Skin epidermis (tissue), 12 donors: ENCODE data around the gene B3GAT1.
"Not testable (repeated sequence)": the region's sequence is repeated elsewhere in the genome, so short reads cannot be mapped to it uniquely, and the experiment has no call there.

Source experiments
- H3K27ac ChIP-seq, 21 experiments: fragments of 200-600 bp; sonication (generic) in 11 of 21; one replicate each; pipeline ENCODE4 v1.5.0; 2020; ENCODE audit warnings: mild to moderate bottlenecking in 3 of 21, inconsistent platforms in 2 of 21, moderate library complexity in 2 of 21
- H3K4me3 ChIP-seq, 7 experiments: fragments of 200-600 bp; sonication (generic) in 2 of 7; one replicate each; pipeline ENCODE4 v1.5.0; 2020; ENCODE audit warnings: inconsistent platforms in 2 of 7, mild to moderate bottlenecking in 2 of 7, moderate library complexity in 1 of 7

B3GAT1 gene

GRCh38 chr11:134412203-134413042, at the start of gene B3GAT1:
B3GAT1 (minus strand) TSS chr11:134412242; CDS start chr11:134387659, 24,583 bp downstream.
- peak within 1 kb of the TSS; percentile 6 to 37 (median 23) for H3K4me3 ChIP-seq
- H3K27ac ChIP-seq = no peak within 1 kb of the TSS

- Histone ChIP-seq H3K4me3 (no peak overlapping the region), H3K27ac (no peak overlapping the region)
These were observed 49.6 kb upstream of the B3GAT1 start for GRCh38 chr11:134461621-134462020.

GRCh38 chr11:134460881-134461280, 48.8 kb upstream of the B3GAT1 start:
- Histone ChIP-seq H3K27ac (no peak overlapping the region), H3K4me3 (no peak overlapping the region)

- Histone ChIP-seq H3K27ac (no peak overlapping the region), H3K4me3 (no peak overlapping the region)
These were observed 48.1 kb upstream of the B3GAT1 start for GRCh38 chr11:134460062-134460561.

- Histone ChIP-seq H3K4me3 (no peak overlapping the region), H3K27ac (no peak overlapping the region)
These were observed 47.4 kb upstream of the B3GAT1 start for GRCh38 chr11:134459246-134460061.

- not testable (repeated sequence) for H3K4me3 ChIP-seq, H3K27ac ChIP-seq
These were observed 45.5 kb upstream of the B3GAT1 start for GRCh38 chr11:134457411-134458007.

- H3K4me3 ChIP-seq = no peak overlapping the region
These were observed 43.5 kb upstream of the B3GAT1 start for GRCh38 chr11:134455516-134455915.

GRCh38 chr11:134454146-134454690, 42.2 kb upstream of the B3GAT1 start:
- no peak overlapping the region for H3K27ac ChIP-seq

More at GRCh38 chr11:134455516-134455915, 43.5 kb upstream of the B3GAT1 start:
- no peak overlapping the region for H3K27ac ChIP-seq

GRCh38 chr11:134453441-134453840, 41.4 kb upstream of the B3GAT1 start:
- Histone ChIP-seq H3K4me3 (no peak overlapping the region), H3K27ac (no peak overlapping the region)

More at GRCh38 chr11:134454146-134454690, 42.2 kb upstream of the B3GAT1 start:
- no peak overlapping the region for H3K4me3 ChIP-seq

- no peak overlapping the region for H3K27ac ChIP-seq
- no peak overlapping the region for H3K4me3 ChIP-seq
These were observed 40.8 kb upstream of the B3GAT1 start for GRCh38 chr11:134452838-134453155.

GRCh38 chr11:134452026-134452837, 40.2 kb upstream of the B3GAT1 start:
- H3K4me3 ChIP-seq = no peak overlapping the region
- no peak overlapping the region for H3K27ac ChIP-seq

- Histone ChIP-seq H3K27ac (no peak overlapping the region), H3K4me3 (no peak overlapping the region)
These were observed 38.1 kb upstream of the B3GAT1 start for GRCh38 chr11:134450186-134450585.

GRCh38 chr11:134449713-134450112, 37.7 kb upstream of the B3GAT1 start:
- Histone ChIP-seq H3K27ac (no peak overlapping the region), H3K4me3 (no peak overlapping the region)

- Histone ChIP-seq H3K27ac (no peak overlapping the region), H3K4me3 (no peak overlapping the region)
These were observed 37.0 kb upstream of the B3GAT1 start for GRCh38 chr11:134449051-134449450.

- no peak overlapping the region for H3K4me3 ChIP-seq
- H3K27ac ChIP-seq = no peak overlapping the region
These were observed 35.7 kb upstream of the B3GAT1 start for GRCh38 chr11:134447696-134448095.

GRCh38 chr11:134445601-134446325, 33.7 kb upstream of the B3GAT1 start:
- Histone ChIP-seq H3K4me3 (no peak overlapping the region), H3K27ac (no peak overlapping the region)

- H3K27ac ChIP-seq, H3K4me3 ChIP-seq: not testable (repeated sequence)
These were observed 32.4 kb upstream of the B3GAT1 start for GRCh38 chr11:134444160-134445108.
